Right ventricle myocardium inferior (tissue), 1 donor: ENCODE results near the gene P3H2. TPM values are rescaled to one million over a fixed set of nuclear protein-coding genes. Genes with fewer than 3 reads are reported as not detected.
"Not testable (repeated sequence)": the region's sequence is repeated elsewhere in the genome, so short reads cannot be mapped to it uniquely, and the experiment has no call there.

Source experiments
- ATAC-seq: fragments of 200-7000 bp; cut with Tn5 transposase; one replicate; pipeline ENCODE4 v1.9.1; 2020; ENCODE audit warnings: mild to moderate bottlenecking, moderate library complexity
- DNase-seq: peaks from one replicate; pipeline ENCODE4 v3.0.0; 2021; ENCODE audit errors: missing footprints
- intact Hi-C: fragments of 100-400 bp; cut with DNase I; formaldehyde crosslinking; loops from one replicate; pipeline ENCODE4 v1.11.0; 2022
- total RNA-seq: library from RNA; stranded (reverse); fragmentation: NEBNext Ultra II Directional; extraction: Animal tissue kit (Norgen Biotek cat#: 25700); gene quantifications from one replicate; pipeline ENCODE4 v1.2.1, GENCODE V29; 2021
- donor health status: DM: no; HTN: yes; CAD: no; lungs with severe emphysema.

P3H2 gene
- total RNA-seq, 1 donor from 2014 or later: 1.3 TPM

GRCh38 chr3:189967254-189967865 is 153.3 kb downstream of the P3H2 start:
- intact Hi-C loops: loop anchor here (2.0 to 10.0 kb wide), 4 partner anchors 155 to 457 kb away; partner anchors contain the start of gene P3H2
- ATAC-seq (no peak), DNase-seq (no peak)

- no peak for ATAC-seq
- intact Hi-C loops: loop anchor here (2.0 to 10.0 kb wide), 4 partner anchors 155 to 458 kb away; partner anchors contain the start of gene P3H2
Observed at GRCh38 chr3:189966843-189967242, 153.9 kb downstream of the P3H2 start.

GRCh38 chr3:189964623-189965332 is 155.9 kb downstream of the P3H2 start:
- DNase-seq: no peak
- intact Hi-C loops: loop anchor here (5.0 to 10.0 kb wide), 5 partner anchors 158 to 733 kb away; partner anchors contain the start of genes CLDN1 and P3H2
- ATAC-seq: no peak

More at GRCh38 chr3:189966843-189967242, 153.9 kb downstream of the P3H2 start:
- DNase-seq: no peak

- ATAC-seq (no peak), DNase-seq (no peak)
- intact Hi-C loops: loop anchor here (5.0 to 10.0 kb wide), 3 partner anchors 360 to 735 kb away; partner anchors contain the start of gene CLDN1
Observed at GRCh38 chr3:189962466-189962865, 158.2 kb downstream of the P3H2 start.

DNA sequence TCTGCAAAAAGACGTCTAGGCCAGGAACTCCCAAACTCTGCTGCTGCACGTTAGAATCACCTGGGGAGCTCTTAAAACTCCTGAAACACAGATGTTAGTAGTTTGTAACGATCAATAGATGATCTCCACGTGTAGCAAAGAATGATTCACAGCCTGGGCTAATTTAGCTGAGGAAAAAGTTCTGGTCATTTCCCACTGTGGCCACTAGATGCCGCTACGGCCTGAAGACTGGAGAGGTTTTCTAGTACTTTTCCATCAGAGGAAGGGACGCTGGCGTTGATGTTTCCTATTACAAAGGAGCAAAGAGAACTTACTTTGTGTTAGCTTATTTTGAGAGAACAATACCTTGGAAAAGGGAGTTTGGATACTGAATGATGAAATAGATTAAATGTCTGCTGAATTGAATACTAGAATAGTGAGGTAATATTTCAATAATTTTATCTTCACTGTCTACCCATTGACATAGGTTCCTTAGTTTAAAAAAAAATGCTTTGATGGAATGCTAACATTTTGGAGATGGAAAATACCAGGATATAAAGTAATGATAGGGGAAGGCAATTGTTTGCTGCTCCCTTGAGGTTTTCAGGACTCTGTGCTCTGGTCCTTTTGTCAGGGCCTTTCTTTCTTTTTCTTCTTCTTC is 159.1 kb downstream of the P3H2 start:
- ATAC-seq (peak; percentile 57), DNase-seq (no peak)
- intact Hi-C loops: loop anchor here (5.0 to 10.0 kb wide), 3 partner anchors 361 to 736 kb away; partner anchors contain the start of gene CLDN1

- not testable (repeated sequence) for DNase-seq, ATAC-seq
- intact Hi-C loops: loop anchor here (5.0 to 10.0 kb wide), 3 partner anchors 361 to 736 kb away; partner anchors contain the start of gene CLDN1
Observed at GRCh38 chr3:189961086-189961485, 159.6 kb downstream of the P3H2 start.

GRCh38 chr3:189954733-189955665 is 165.7 kb downstream of the P3H2 start:
- DNase-seq: no peak
- intact Hi-C loops: no loop called here
- ATAC-seq: peak; percentile 39

GRCh38 chr3:189953551-189953950 is 167.1 kb downstream of the P3H2 start:
- intact Hi-C loops: no loop called here
- DNase-seq (no peak), ATAC-seq (no peak)

DNA sequence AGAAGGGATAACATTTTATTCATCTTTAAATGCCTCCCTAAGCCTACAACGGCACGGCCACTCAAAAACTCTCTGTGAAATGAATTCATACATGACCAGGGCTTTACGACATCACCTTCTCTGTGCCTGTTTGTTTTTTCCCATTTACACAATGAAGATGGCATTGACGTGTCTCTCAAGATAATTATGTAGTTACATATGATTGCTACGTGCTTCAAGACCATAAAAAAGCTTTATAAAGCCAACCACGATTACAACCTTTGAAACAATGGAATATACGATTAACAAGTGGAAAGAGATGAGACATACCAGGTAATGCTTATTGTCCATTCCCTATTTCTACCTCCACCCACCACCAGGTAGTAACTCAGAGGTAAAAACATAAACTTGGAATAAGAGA is 168.4 kb downstream of the P3H2 start:
- no peak for DNase-seq
- intact Hi-C loops: no loop called here

GRCh38 chr3:189950258-189950657 is 170.4 kb downstream of the P3H2 start:
- no peak for DNase-seq
- intact Hi-C loops: no loop called here
- no peak for ATAC-seq

More for the DNA sequence above, 168.4 kb downstream of the P3H2 start:
- no peak for ATAC-seq

DNA sequence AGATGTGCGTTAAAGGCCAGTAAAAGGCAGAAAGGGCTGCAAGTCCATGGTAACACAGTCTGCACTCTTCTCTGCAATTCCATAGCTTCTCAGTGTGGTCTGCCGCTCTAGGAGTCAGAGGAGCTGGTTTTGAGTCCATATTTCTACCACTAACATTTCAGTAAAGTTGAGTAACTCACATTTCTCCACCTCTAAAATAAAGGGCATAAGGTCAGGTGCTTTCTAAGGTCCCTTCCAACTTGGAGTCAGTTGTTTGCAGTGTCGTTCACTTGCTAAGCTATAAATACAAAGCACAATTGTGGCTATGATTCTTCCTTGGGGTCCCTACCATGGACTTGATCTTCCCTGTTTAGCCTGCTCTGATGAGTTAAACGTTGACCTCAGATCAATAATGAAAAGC is 171.1 kb downstream of the P3H2 start:
- intact Hi-C loops: loop anchor here (2.0 kb wide), 1 partner anchor 679 kb away; no protein-coding TSS in a partner anchor
- ATAC-seq (no peak), DNase-seq (no peak)

GRCh38 chr3:189948724-189949045 is 172.0 kb downstream of the P3H2 start:
- DNase-seq (no peak), ATAC-seq (no peak)
- intact Hi-C loops: loop anchor here (2.0 kb wide), 1 partner anchor 678 kb away; no protein-coding TSS in a partner anchor

GRCh38 chr3:189947948-189948723 is 172.6 kb downstream of the P3H2 start:
- ATAC-seq (no peak), DNase-seq (no peak)
- intact Hi-C loops: loop anchor here (2.0 kb wide), 1 partner anchor 677 kb away; no protein-coding TSS in a partner anchor

DNA sequence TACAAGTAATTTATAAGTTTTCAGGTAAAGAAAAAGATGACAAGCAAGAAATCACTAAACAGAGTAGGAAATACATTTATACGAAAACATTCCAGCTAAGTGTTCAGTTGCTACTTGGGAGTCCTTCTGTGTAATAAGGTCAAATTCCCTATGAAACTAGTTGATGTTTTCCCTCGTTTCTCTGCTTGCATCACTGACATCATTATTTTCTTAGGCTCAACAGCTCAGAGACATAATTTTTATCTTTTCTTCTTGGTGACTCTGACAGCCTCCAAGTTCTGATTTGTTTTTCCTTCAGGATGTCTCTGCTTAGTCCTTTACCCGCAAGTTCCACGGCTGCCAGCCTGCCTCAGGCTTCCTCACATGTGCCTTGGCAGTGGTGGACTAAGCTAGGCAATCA is 173.6 kb downstream of the P3H2 start:
- intact Hi-C loops: no loop called here
- ATAC-seq (no peak), DNase-seq (no peak)

GRCh38 chr3:189945935-189946709 is 174.6 kb downstream of the P3H2 start:
- no peak for ATAC-seq
- intact Hi-C loops: no loop called here

DNA sequence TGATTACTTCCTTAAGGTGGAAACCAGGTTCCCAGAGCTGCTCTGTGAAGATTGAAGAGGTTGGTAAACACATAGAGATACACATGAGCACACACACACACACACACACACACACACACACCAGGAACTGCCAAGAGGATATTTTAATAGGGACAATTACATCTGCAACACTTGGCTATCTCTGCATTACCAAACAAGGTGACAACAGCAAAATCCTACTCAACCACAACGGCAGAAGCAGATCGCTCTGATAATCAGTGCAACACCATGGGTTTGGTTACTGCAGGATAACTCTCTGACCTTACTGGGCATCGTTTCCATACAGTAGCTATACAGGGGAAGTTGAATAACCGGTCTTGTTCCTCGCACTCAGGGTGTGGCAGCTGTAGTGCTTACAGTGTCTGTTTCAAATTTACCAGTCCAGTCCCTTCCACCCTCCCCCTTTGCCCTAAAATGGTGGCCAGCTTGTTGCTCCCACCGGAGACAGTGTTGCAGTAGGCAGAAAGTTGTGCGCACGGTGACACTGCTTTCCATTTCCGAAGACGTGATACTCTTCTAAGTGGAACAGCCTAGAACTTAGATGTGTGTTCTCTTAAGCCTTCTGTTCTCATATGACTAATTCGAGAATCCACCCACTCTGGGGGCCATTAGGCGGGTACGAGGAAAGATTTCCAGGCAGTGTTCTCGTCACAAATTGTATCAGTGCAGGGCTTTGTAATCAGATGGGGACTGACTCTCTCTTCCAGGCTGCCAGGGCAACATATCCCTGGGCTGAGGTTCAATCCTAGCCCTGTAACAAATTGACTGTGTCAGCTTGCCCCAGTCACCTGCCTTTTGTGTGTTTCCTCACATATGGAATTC is 176.2 kb downstream of the P3H2 start:
- no peak for DNase-seq
- ATAC-seq: no peak
- intact Hi-C loops: no loop called here

More at GRCh38 chr3:189945935-189946709, 174.6 kb downstream of the P3H2 start:
- DNase-seq: no peak
